Left ventricle myocardium inferior (tissue), 1 donor: Measurements from ENCODE around the gene ADCY9. TPM values are rescaled to one million over a fixed set of nuclear protein-coding genes. Genes with fewer than 3 reads are reported as not detected.

Source experiments
- DNase-seq: peaks from one replicate; pipeline ENCODE4 v3.0.0-alpha.2; 2020
- H3K27ac ChIP-seq: fragments of 200-600 bp; replicated peaks from 2 replicates; pipeline ENCODE4 v1.8.0; 2021
- H3K27me3 ChIP-seq: fragments of 200-600 bp; 2 replicates; pipeline ENCODE4 v1.8.0; 2021; ENCODE audit warnings: low read depth
- H3K36me3 ChIP-seq: fragments of 200-600 bp; 2 replicates; pipeline ENCODE4 v1.8.0; 2021
- H3K4me1 ChIP-seq: fragments of 200-600 bp; 2 replicates; pipeline ENCODE4 v1.8.0; 2021
- H3K4me3 ChIP-seq: fragments of 200-600 bp; 2 replicates; pipeline ENCODE4 v1.8.0; 2021; ENCODE audit warnings: mild to moderate bottlenecking, moderate library complexity
- H3K9me3 ChIP-seq: fragments of 200-600 bp; replicated peaks from 2 replicates; pipeline ENCODE4 v1.8.0; 2021
- intact Hi-C: fragments of 100-400 bp; cut with micrococcal nuclease; formaldehyde crosslinking; loops from one replicate; pipeline ENCODE4 v1.11.0; 2022
- total RNA-seq: library from RNA; stranded (reverse); fragmentation: NEBNext Ultra II Directional; extraction: Animal tissue kit (Norgen Biotek cat#: 25700); gene quantifications from one replicate; pipeline ENCODE4 v1.2.1, GENCODE V29; 2021
- TF ChIP-seq, protein P1 (sequence below): fragments of 200-600 bp; IDR thresholded peaks from 2 replicates; pipeline ENCODE4 v1.8.0; 2021; ENCODE audit warnings: antibody characterized with exemption, mild to moderate bottlenecking, borderline replicate concordance
- donor health status: DM: no; HTN: yes; CAD: no; lungs with severe emphysema.

Gene ADCY9
- total RNA-seq, 1 donor from 2014 or later, result 44.3 TPM

DNA sequence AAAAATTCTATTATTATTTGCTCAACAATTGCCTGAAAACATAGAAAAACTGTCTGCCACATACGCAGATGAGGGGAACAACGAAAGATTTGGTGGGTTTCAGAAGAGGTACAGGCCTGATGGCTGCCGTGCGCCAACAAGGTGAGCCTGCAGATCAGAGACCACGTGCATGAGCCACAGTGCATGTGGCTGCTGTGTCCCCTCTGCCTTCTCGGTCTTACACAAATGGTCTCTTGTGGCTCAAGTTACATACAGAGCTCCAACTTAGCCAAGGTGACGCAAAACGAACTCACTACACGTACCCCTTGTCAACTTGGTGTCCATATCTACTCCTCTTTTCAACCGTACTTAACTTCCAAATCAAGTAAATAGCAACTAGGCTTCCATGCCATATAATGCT lies 82.3 kb downstream of the ADCY9 start:
- Histone ChIP-seq H3K4me1 (peaks cover 8% of the 10 kb centered on the region), H3K9me3 (no peaks in the 10 kb centered on the region), H3K4me3 (no peak overlapping the region), H3K27me3 (no peaks in the 10 kb centered on the region), H3K27ac (no peak overlapping the region), H3K36me3 (no peaks in the 10 kb centered on the region)
- TF ChIP-seq, protein P1, sequence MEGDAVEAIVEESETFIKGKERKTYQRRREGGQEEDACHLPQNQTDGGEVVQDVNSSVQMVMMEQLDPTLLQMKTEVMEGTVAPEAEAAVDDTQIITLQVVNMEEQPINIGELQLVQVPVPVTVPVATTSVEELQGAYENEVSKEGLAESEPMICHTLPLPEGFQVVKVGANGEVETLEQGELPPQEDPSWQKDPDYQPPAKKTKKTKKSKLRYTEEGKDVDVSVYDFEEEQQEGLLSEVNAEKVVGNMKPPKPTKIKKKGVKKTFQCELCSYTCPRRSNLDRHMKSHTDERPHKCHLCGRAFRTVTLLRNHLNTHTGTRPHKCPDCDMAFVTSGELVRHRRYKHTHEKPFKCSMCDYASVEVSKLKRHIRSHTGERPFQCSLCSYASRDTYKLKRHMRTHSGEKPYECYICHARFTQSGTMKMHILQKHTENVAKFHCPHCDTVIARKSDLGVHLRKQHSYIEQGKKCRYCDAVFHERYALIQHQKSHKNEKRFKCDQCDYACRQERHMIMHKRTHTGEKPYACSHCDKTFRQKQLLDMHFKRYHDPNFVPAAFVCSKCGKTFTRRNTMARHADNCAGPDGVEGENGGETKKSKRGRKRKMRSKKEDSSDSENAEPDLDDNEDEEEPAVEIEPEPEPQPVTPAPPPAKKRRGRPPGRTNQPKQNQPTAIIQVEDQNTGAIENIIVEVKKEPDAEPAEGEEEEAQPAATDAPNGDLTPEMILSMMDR, result no peak
- no peak for DNase-seq
- intact Hi-C loops, result no loop called here

DNA sequence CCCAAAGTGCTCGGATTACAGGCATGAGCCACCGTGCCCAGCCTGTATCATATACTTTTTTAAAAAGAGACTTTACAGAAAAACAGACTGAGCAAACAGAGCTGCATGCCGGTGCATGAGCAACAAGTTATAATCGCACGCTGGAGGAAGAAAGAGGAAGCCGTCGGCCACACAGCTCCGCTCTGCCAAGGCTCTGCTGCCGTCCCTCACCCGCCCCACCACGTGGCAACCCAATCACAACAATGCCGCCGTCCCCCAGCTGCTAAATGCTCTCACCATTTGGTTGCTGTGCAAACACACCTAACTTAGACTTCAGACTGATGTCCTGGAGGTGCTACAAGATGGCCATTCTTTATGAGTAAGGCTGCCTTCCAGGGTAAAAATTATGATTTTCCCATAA lies 83.5 kb downstream of the ADCY9 start:
- H3K4me3 ChIP-seq, result no peak overlapping the region
- no peaks in the 10 kb centered on the region for H3K9me3 ChIP-seq
- no peaks in the 10 kb centered on the region for H3K36me3 ChIP-seq
- TF ChIP-seq, protein P1, result no peak
- no peak for DNase-seq
- peaks cover 8% of the 10 kb centered on the region for H3K4me1 ChIP-seq
- intact Hi-C loops, result no loop called here
- H3K27ac ChIP-seq, result no peak overlapping the region
- no peaks in the 10 kb centered on the region for H3K27me3 ChIP-seq

DNA sequence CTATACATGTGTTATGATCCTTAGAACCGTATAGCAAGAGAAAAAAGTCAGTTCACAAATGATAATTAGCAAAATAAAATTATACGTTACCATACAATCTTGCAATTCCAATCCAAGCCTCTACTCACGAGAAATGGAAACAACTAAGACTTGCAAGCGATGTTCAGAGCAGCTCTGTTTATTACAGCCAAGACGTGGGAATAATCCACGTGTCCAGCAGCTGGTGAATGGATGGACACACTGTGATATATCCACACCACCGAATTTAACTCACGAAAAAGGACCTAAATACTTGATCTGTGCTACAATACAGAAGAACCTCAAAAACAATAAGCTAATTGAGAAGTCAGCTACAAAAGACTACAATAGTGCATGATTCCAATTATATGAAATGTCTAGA lies 88.1 kb downstream of the ADCY9 start:
- TF ChIP-seq, protein P1, result no peak
- no peak overlapping the region for H3K27ac ChIP-seq
- H3K27me3 ChIP-seq, result no peaks in the 10 kb centered on the region
- H3K36me3 ChIP-seq, result no peaks in the 10 kb centered on the region
- H3K4me3 ChIP-seq, result no peak overlapping the region
- no peaks in the 10 kb centered on the region for H3K9me3 ChIP-seq
- DNase-seq, result no peak
- intact Hi-C loops, result no loop called here
- H3K4me1 ChIP-seq, result peaks cover 14% of the 10 kb centered on the region

DNA sequence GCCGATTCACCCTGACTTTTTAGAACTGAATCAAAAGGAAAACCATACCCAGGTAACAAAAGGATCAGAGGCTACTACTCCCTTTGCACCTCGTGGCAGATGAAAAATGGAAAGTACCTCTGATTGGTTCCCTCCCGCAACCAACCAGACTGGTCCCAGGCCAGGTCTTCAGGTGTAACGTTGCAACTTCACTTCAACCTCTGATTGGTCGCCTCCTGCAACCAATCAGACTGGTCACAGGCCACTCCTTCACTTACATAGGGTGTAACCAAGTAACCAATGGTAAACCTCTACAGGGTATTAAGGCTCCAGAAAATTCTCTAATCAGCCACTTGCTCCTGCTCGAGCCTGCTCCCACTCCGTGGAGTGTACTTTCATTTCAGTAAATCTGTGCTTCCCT lies 89.4 kb downstream of the ADCY9 start:
- TF ChIP-seq, protein P1, result no peak
- Histone ChIP-seq H3K4me3 (no peak overlapping the region), H3K36me3 (no peaks in the 10 kb centered on the region), H3K9me3 (no peaks in the 10 kb centered on the region), H3K27ac (no peak overlapping the region), H3K4me1 (peaks cover 14% of the 10 kb centered on the region), H3K27me3 (no peaks in the 10 kb centered on the region)
- intact Hi-C loops, result no loop called here
- no peak for DNase-seq

DNA sequence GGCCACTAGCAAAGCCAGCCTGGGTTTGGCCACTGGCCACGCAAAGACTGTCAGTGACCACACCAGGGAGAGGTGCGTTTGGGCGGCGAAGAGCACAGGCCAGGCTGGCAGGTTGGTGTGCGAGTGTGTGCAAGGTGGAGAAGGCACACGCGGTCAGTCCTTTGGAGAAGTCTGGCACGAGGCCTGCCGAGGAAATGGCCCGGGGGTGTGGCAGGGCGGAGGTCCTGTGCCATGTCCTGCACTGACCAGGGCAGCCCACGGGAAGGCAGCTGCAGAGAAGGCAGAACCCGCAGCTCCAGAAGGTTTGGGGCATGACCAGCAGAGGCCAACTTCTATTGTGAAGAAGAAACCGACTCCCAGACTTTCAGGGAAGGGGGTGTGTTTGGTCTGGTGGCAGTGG lies 90.8 kb downstream of the ADCY9 start:
- Histone ChIP-seq H3K9me3 (no peaks in the 10 kb centered on the region), H3K4me3 (no peak overlapping the region), H3K36me3 (no peaks in the 10 kb centered on the region), H3K27ac (peak overlapping the region; percentile 38), H3K4me1 (peaks cover 14% of the 10 kb centered on the region), H3K27me3 (no peaks in the 10 kb centered on the region)
- DNase-seq, result peak; percentile 31
- TF ChIP-seq, protein P1, result no peak
- intact Hi-C loops, result no loop called here

DNA sequence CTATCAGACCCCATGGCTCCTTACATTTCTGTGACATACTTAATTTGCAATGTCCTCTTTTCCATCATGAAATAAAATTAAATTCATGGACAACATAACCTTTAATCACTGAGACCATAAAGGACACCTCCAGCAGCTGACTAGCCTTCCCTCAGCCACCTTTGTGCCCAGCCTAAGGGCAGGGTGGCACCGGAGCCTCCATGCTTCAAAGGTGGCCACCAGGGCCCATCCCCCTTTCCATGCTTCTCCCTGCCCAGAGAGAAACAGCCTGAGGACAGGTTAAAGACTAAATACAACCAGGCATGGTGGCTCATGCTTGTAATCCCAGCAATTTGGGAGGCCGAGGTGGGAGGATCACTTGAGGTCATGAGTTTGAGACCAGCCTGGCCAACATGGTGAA lies 94.3 kb downstream of the ADCY9 start:
- H3K4me1 ChIP-seq, result peaks cover 32% of the 10 kb centered on the region
- H3K4me3 ChIP-seq, result no peak overlapping the region
- H3K27me3 ChIP-seq, result no peaks in the 10 kb centered on the region
- H3K9me3 ChIP-seq, result no peaks in the 10 kb centered on the region
- TF ChIP-seq, protein P1, result no peak
- H3K36me3 ChIP-seq, result no peaks in the 10 kb centered on the region
- no peak overlapping the region for H3K27ac ChIP-seq
- intact Hi-C loops, result no loop called here
- DNase-seq, result no peak
